GM18868 (cell line): ENCODE measurements around the gene AGAP1.

Source experiments
- ATAC-seq: cut with Tn5 transposase; IDR thresholded peaks from one replicate; pipeline ENCODE4 v1.9.1; 2021; ENCODE audit warnings: mild to moderate bottlenecking, moderate library complexity; ENCODE audit not compliant: unreplicated experiment

AGAP1 gene

DNA sequence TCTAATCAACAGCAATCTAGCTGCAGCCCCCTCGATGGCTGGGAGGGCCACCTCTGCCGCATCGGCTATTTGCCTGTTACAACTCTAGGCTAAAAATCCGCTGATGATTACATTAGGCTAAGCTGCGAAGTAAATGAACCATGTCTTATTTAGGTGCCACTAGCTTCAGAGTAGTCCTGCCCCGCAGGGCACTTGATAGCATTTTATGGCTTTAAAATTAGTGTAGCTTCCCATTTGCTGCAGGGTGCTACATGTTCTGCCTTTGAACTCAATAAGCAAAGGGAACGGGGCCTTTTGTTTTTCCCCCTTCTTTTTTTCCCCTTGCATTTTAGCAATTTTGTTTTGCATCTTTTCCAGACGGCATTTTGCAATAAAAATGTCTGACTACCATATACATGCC lies 404.1 kb downstream of the AGAP1 start:
- no peak for ATAC-seq

DNA sequence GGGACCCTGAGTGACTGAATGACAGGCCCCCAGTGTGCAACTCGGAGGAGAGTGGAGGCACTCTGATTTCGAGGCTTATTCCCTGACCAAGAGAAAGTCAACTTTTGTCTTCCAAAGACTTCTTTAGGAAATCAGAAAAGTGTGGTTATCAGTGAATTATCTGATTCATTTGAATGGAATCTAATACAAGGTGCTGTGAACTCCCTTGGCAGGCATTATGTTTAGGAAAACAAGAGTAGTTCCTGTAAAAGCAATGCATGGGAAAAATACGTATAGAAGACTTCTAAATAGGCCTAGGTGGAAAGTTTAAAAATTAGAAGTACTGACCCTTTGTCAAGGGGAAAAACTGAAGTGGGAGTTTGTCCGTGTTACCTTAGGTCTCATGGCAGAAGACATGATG lies 404.9 kb downstream of the AGAP1 start:
- ATAC-seq, result no peak

DNA sequence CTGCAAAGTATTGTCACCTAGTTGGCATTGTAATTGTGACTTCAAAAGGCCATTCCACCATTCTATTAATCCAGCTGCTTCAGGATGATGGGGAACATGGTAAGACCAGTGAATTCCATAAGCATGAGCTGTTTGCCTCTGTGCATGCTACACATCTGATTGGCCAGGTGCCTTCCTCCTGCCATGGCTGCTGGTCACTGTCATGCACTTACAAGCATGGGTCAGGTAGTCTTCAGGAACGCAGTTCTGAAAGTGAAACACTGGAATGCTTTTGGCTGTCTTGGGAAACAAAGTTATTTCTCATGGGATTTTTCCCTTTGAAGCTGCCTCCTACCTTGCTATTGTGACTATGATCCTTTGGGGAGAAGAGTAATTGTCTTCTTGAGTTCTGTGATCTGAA lies 406.8 kb downstream of the AGAP1 start:
- no peak for ATAC-seq

DNA sequence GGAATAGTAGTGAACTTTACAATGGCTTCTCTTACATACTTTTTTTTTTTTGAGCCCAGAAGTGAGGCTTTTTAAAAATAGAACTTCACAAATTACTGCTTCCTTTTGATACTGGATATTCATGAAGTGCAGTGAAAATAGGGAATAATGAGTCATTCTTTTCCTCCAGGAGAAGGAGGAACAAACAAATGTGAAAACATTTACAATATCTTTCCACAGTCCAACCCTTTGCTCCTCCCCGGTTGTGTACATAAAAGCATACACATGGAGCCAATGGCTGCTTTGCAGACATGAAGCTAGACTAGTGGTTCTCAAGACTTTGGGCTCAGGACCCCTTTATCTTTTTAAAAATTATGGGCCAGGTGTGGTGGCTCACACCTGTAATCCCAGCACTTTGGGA lies 407.4 kb downstream of the AGAP1 start:
- ATAC-seq, result no peak

DNA sequence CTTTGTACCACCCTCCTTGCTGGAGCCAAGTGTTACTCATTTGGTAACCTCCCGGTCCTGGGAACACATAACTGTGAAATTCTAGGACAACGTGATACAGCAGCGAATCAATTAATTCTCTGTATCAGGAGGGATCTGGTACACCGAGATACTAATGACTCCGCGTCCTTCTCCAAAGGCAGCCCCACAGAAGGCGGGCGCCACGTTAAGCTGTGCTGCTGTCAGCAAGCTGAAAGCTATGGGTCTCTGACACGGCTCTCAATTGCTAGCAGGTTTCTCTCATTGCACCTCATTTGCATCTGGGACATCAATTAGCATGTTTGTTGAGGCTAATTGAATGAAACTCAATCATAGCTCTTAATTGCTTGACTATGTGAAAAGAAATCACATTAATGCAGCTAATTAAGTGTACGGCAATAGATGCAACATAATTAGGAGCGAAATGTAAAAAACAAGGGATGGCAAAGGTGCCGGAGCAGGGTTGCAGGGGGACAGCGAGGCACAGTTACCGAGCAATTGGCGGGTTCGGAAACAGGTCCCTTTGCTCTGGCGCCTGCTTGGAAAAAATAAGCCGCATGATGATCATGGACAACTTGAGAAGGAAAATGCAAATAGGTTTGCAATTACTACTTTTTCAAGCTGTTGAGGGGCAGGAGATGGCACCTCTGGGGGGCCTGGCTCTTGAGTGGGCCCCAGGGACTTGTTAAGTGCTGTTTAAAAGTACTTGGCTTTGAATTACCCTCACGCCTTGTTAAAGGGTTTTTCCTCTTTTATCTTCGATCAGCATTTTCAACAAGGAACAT lies 410.1 kb downstream of the AGAP1 start:
- ATAC-seq, result no peak

DNA sequence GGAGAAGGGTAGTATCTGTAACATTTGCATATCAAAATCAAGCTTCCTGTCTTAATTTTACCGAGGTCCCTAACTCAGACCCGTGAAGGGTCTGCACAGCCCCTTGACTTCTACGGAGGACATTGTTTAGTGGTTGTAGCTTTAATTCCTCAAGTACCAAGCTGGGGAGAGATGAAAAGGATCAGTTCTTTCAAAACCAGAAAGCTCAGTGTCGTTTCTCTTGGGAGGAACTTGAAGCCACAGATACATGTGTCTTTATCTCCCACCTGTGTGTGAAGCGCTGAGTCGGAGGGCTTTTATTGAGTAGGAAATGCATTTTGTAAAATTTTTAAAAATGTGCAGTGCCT lies 410.7 kb downstream of the AGAP1 start:
- no peak for ATAC-seq

DNA sequence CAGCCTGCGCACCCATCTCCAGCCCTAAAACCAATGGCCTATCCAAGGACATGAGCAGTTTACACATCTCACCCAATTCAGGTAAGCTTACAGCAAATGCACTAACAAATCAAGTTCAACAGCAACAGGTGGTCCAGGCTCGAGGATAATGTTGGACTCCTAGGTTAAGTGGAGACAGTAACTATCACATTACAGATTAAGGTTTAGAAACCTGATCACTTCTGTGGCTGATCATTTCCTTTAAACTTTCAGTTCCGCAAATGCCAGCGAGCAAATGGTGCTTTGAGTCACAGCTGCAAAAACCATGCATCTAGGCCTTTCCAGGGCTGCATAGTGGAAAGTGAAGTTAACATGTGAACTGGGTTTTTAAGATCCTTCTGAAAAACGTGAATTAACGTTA lies 415.0 kb downstream of the AGAP1 start:
- ATAC-seq, result peak; percentile 46

DNA sequence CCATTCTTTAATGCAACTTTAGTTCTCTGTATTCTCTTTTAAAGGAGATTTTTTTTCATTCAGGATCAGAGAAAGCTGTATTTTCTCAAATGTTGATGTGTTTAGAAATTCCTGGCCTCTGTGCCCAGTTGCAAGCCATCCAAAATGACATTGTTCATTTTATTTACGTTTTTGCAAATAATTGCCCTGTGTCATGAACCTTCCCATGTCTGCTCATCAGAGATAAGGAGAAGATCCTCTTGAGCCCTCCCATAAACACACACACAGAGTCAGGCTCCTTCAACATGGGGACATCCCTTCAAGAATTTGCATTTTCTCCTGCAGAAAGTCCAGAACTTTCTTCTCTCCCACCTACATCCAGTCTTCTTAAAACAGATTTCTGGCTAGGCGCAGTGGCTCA lies 415.5 kb downstream of the AGAP1 start:
- no peak for ATAC-seq

DNA sequence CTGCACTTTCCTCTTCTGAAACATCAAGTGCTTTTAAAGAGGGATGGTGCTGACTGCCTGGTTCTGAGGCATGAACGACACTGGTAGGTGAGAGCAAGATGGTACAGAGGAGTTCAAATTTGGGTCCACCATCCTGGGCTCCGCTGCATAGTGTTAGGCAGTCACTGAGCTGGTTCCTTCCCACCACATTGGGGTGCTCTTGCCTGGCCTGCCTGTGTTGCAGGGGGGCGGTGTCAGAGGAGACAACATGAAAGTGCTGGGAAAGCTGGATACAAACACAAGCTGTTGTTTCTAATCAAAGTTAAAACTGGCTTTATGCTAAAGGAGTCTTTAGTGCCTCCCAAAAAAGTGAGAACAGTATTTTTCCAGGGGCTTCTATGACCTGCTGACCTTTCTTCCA lies 416.2 kb downstream of the AGAP1 start:
- no peak for ATAC-seq

DNA sequence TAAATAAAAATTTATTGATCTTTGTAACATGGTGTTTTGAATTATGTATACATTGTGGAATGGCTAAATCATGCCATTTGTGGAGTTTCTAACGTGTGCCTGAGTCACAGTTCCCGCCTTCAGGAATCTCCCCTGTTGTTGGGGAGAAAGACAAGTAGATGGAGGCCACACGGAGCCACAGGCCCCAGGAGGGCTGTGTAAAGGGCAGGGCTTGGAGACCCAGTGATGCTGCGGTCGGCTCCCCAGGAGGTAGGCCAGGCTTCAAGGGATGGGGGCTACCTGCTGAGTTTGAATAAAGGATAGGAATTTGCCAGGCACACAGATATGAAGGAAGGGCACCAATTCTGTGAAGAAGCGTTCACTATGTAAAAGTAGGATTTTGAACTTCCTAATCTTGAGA lies 417.3 kb downstream of the AGAP1 start:
- ATAC-seq, result no peak

DNA sequence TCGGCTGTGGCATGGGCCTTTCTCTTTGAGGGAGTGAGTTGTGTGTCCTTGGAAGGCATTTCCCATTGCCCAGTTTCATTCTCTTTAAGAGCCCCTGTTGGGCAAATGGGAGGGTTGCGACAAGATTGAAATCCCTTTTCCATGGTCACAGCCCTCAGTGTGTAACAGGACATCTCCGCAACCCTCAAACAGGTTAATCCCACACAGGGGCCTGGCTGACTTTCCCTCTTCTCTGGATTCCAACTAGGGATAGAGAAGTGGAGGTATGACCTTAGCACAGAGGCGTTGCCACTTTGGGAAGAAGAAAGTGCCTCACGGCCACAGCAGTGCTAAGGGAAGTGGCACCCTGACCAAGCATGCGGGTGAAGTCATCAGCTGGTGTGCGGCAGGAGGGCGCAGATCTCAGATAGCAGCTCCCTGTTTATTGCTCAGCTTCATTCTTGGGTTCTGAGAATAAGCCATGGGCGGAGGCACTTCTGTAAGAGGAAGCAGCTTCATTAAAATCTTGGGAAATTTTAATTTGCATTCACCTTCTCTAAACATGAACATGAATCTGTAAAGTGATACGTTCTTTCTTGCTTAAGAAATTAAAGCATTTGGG lies 417.9 kb downstream of the AGAP1 start:
- ATAC-seq, result no peak

DNA sequence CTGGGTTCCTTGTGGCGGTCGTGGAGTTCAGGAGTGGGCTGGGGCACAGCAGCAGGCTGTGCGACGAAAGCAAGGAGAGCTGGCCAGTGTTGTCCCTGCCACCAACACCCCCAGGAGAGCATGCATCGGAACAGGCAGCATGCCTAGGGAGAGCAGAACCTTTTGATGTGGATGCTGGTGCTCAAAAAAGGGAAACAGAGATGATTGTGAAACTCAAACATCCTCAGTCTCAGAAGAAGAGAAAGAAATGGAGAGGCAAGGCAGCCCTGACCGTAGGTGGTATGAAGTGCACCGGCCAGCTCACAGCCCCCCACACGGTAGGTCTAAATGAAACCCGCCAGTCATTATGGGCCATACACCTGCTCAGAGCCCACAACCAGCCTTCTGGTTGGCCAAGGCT lies 420.9 kb downstream of the AGAP1 start:
- no peak for ATAC-seq

DNA sequence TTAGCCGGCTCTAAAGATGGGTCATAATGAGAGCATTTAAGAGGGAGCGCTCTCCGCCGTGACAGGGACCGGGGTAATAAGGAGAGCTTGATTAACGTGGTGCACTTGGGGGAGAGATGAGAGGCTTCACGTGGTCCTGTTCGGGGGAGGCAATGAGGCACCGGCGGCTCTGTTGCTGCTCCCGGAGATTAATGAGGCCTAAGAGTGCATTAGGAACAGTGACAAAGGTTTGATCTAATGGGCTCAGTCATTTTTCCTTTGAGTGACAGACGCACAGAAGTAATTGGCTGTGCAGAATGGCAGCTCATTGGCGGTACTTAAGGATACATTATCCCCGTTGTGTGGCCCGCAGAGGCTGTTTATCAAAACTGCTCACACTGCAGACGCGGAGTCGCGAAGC lies 423.7 kb downstream of the AGAP1 start:
- ATAC-seq, result no peak

DNA sequence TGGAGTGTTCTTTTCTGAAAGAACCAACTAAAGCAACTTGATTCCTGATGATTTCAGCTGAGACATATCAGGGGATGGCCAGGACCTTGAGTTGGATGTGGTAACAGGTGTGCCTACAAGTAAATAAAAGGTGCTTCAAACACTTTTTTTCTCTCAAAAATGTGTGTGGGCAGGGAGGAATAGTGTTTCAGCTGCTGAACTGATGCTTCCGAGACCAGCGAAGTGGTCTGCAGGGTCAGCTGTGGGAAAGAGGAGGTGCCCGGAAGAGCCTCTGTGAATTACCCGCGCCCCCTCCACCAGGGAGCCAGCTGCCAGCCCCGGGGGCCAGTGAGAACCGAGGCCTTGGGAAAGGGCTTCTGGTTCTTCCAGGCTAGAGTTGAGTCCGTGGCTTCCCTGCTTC lies 425.0 kb downstream of the AGAP1 start:
- ATAC-seq, result no peak

DNA sequence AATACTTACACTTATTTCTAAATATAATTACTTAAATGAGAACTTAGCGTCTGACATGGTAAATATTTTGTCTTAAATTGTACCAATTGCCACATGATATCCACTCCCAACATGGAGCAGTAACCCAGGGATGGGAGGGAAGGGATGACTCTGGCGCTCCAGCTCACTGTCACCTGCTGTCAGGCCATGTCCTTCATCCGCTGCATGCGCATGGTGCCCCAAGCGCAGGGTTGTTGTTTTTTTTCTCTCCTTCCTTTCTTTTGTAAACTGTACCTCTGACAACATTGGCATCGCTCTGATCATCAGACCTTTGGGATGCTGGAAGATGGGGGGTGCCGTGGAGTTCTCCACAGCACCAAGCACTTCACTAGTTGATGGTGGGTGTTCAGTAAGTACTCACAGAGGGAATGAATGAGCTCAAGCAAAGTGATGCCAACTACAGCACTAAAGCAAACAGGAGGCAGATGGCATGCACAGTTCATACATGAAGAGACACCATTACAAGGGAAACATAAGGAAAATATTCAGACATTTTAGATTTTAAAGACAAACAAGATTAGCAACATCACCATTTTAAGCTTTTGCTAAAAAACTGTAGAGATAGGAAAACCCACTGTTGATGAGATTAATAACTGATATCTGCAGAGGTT lies 426.5 kb downstream of the AGAP1 start:
- no peak for ATAC-seq

DNA sequence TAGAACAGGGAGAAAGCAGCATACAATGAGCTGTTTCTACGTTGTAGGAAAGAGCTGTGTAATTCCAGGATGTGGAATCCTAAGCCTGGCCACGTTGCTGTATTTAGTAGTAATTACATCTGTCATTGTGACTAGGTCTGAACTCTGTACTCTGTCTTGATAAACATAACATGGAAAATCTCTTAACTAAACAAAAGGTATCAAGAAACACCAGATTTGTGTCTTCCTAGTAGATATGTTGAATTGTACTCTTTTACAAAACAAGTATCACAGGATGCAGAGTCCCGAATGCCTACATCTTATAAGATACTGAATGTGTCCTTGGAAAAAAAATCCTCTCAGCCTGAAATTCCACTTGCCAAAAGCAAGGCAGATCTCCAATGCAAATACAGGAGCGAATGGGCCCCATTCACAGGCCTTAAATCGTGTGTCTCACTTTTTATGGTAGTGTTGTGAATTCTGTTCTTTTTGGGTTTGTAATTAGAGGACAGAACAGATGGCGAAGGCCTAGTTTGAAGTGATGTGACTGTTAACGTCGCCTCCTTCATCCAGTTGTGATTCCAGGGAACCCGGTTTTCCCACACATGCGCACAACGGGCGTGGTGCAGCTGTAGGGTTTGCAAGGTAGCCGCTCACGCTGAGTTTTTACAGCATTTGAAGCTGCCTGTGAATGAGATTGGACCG lies 427.8 kb downstream of the AGAP1 start:
- no peak for ATAC-seq

DNA sequence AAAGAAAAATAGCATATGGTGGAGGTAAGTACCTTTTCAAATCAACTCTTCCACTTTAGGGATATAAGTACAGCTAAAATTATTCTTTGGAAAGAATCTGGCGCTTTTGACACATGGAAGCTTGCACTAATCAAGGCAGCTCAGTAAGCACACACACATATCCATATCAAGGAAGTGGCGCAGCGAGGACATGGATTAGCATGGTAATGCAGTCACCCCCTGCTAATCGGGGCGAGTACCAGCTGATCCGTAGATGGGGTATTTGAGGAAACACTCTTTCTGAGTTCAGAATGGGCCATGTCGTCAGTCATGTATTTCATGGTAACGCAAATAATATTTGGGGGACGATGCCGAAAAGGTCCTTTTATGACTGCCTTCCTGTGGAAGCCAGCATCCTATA lies 429.0 kb downstream of the AGAP1 start:
- no peak for ATAC-seq

DNA sequence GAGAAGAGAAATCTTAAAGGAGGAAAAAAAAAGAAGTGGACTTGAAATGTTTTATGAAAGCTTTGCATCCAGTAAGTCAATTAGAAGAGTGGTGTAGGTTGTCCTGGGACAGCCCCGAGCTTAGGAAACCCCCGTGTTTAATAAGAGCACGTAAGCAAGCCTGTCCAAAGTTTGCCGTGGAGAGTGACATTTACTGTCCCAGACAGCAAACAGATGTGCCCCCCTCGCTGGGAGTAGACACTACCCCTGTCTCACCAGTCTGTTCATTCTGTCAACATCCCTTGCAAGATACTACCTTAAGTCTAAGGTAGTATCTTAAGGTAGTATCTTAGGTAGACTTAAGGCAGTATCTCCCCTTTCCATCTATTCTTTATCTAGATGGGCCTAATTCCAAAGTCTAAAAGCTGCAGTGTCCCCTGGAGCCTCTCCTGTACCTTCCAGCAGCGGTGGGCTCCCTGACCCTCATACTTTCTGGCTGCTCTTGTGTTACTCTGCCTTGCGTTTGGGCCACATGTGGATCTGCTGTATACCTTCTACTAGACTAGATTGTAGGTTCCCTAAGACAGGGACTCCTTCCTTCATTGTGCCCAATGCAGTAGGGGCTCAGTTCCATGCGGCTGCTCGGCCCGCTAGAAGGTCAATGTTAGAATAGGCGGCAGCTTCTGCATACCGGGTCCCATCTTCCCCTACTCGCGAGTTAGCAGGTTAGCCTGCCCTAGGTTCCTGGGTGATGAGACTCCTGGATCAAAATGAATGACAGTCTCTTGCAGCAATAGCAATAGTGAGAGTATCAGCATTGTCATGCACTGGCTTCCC lies 430.2 kb downstream of the AGAP1 start:
- ATAC-seq, result no peak

DNA sequence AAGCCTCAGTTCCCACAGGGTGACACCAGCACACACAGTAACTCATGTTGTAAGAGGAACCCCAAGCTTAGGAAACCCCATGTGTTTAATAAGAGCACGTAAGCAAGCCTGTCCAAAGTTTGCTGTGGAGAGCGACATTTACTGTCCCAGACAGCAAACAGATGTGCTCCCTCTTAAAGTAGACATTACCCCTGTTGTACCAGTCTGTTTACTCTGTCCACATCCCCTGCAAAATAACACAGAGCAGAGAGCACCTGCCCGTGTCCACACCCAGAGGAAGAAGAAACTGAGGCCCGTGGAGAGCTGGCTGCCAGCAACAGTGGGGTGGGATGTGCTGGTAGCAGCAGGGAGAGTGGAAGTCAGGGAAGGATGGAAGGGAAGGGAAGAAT lies 430.8 kb downstream of the AGAP1 start:
- no peak for ATAC-seq

DNA sequence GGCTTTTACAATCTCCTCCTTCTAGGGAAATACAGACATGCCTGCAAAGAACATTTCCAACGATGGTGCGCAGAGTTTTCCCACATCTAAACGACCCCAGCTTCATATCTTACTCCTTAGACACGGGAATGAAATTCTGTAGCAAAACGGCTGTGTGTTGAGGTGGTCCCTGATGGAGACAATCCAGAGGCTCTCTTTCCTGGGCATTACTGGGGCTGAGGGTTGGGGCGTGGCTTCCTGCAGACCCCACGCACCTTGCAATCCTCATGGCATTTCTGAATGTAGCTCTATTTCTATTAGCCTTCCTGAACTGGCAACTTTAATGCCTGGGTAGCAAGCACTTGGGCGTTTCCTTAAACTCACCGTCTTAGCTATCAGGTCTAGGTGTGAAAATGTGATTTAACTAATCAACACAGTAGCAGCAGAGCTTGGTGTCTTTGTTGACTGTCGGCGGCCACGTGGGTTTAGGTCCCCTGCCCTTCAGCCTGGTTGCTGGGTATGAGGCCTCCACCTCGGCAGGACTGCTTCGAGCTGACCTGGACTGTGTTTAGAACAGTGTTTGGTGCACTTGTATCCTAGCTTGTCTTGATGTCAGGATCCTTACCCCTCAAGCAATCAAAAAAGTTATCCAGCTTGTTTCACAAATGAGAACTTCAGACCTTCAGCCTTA lies 431.5 kb downstream of the AGAP1 start:
- no peak for ATAC-seq

DNA sequence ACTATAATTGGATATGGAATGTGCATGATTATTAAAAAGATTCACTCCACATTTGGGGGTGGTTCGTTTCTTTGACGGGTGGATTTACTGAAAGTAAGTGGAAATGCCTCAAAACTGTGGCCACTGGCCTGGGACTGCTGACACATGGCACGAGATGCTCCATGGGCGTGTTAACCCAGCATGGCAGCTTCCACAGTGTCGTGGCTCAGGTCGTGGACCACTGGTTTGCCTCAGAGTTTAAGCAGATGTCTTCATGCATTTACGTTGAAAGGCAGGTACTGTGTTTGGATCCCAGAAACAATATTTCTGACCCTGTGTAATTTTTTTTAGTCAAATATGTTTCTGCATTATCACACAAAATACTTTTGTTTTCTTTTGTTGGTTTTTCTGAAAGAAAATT lies 432.4 kb downstream of the AGAP1 start:
- ATAC-seq, result no peak
